ENCODE data around the gene CNN1.
A peak's percentile ranks its signal among the peaks of the same experiment; 100 is the strongest.
"Not testable (repeated sequence)": the region's sequence is repeated elsewhere in the genome, so short reads cannot be mapped to it uniquely, and the experiment has no call there.

Gene CNN1

GRCh38 chr19:11566164-11566563 lies 27.5 kb downstream of the CNN1 start:
- no peak for DNase-seq (ENCODE audit: low read depth)

GRCh38 chr19:11570039-11570462 lies 31.4 kb downstream of the CNN1 start:
- DNase-seq (ENCODE audit: low read depth), result no peak

- not testable (repeated sequence) for DNase-seq (ENCODE audit: low read depth)
Observed at GRCh38 chr19:11573354-11573753, 34.7 kb downstream of the CNN1 start.

GRCh38 chr19:11573763-11574162 lies 35.1 kb downstream of the CNN1 start:
- DNase-seq (ENCODE audit: low read depth), result not testable (repeated sequence)

- DNase-seq (ENCODE audit: low read depth), result no peak
Observed at GRCh38 chr19:11574689-11575088, 36.0 kb downstream of the CNN1 start.

GRCh38 chr19:11576227-11576626 lies 37.6 kb downstream of the CNN1 start:
- DNase-seq (ENCODE audit: low read depth), result no peak

- DNase-seq (ENCODE audit: low read depth), result no peak
Observed at GRCh38 chr19:11577451-11578257, 39.0 kb downstream of the CNN1 start, which contains the start of gene ACP5. TSS of gene ACP5 (minus strand) at chr19:11577645. CDS start at chr19:11577317, 328 bp downstream.

GRCh38 chr19:11578258-11579142 lies 39.8 kb downstream of the CNN1 start:
- no peak for DNase-seq (ENCODE audit: low read depth)

GRCh38 chr19:11580116-11580515 lies 41.5 kb downstream of the CNN1 start:
- DNase-seq (ENCODE audit: low read depth), result no peak

GRCh38 chr19:11581740-11582139 lies 43.1 kb downstream of the CNN1 start:
- DNase-seq (ENCODE audit: low read depth), result no peak

GRCh38 chr19:11586331-11586730 lies 47.7 kb downstream of the CNN1 start:
- DNase-seq (ENCODE audit: low read depth), result no peak

GRCh38 chr19:11587302-11587974 lies 48.8 kb downstream of the CNN1 start:
- DNase-seq (ENCODE audit: low read depth), result peak; percentile 62

- DNase-seq (ENCODE audit: low read depth), result no peak
Observed at GRCh38 chr19:11587975-11588631, 49.5 kb downstream of the CNN1 start.

- no peak for DNase-seq (ENCODE audit: low read depth)
Observed at GRCh38 chr19:11594084-11594483, 55.4 kb downstream of the CNN1 start.

- no peak for DNase-seq (ENCODE audit: low read depth)
Observed at GRCh38 chr19:11596156-11596555, 57.5 kb downstream of the CNN1 start.

- DNase-seq (ENCODE audit: low read depth), result peak; percentile 97
Observed at GRCh38 chr19:11597202-11598102, 58.8 kb downstream of the CNN1 start, which contains the start of gene ZNF627. TSS of gene ZNF627 (plus strand) at chr19:11597483. CDS start at chr19:11597628, 145 bp downstream.

- no peak for DNase-seq (ENCODE audit: low read depth)
Observed at GRCh38 chr19:11598103-11598483, 59.4 kb downstream of the CNN1 start.

GRCh38 chr19:11598746-11599145 lies 60.1 kb downstream of the CNN1 start:
- no peak for DNase-seq (ENCODE audit: low read depth)

GRCh38 chr19:11599704-11600103 lies 61.1 kb downstream of the CNN1 start:
- not testable (repeated sequence) for DNase-seq (ENCODE audit: low read depth)
